MM.1S (cell line): ENCODE data around the gene GSS.

Experiments used
- DNase-seq: peaks from one replicate; pipeline ENCODE4 v3.0.0-alpha.2; 2015
- H2AFZ ChIP-seq: fragments of 300-600 bp; sonication (generic); 2 replicates; pipeline ENCODE4 v1.6.0; 2016; ENCODE audit warnings: antibody characterized with exemption, low read length
- H3F3A ChIP-seq: fragments of 300-600 bp; sonication (generic); 2 replicates; pipeline ENCODE4 v1.6.1; 2016; ENCODE audit warnings: mild to moderate bottlenecking, antibody characterized with exemption, low read length, moderate library complexity, mixed read lengths; ENCODE audit not compliant: insufficient read depth
- H3K27ac ChIP-seq: fragments of 300-600 bp; sonication (generic); 2 replicates; pipeline ENCODE4 v1.5.1; 2016; ENCODE audit warnings: mild to moderate bottlenecking, low read length
- H3K27me3 ChIP-seq: fragments of 300-600 bp; sonication (generic); replicated peaks from 2 replicates; pipeline ENCODE4 v1.6.0; 2016; ENCODE audit warnings: low read length; ENCODE audit not compliant: insufficient read depth
- H3K36me3 ChIP-seq: fragments of 300-600 bp; sonication (generic); replicated peaks from 2 replicates; pipeline ENCODE4 v1.6.1; 2016; ENCODE audit warnings: mild to moderate bottlenecking, low read length, mixed read lengths; ENCODE audit not compliant: insufficient read depth
- H3K4me1 ChIP-seq: fragments of 300-600 bp; sonication (generic); 2 replicates; pipeline ENCODE4 v1.6.1; 2016; ENCODE audit warnings: low read length, mixed read lengths
- H3K4me2 ChIP-seq: fragments of 300-600 bp; sonication (generic); 2 replicates; pipeline ENCODE4 v1.6.0; 2016; ENCODE audit warnings: low read depth, low read length
- H3K4me3 ChIP-seq: fragments of 300-600 bp; sonication (generic); 2 replicates; pipeline ENCODE4 v1.5.1; 2016; ENCODE audit warnings: low read length, mixed read lengths
- H3K79me2 ChIP-seq: fragments of 300-600 bp; sonication (generic); 2 replicates; pipeline ENCODE4 v1.6.1; 2016; ENCODE audit warnings: mixed run types, low read length, mixed read lengths
- H3K9ac ChIP-seq: fragments of 300-600 bp; sonication (generic); 2 replicates; pipeline ENCODE4 v1.6.1; 2016; ENCODE audit warnings: low read length, mixed read lengths
- H3K9me2 ChIP-seq: fragments of 300-600 bp; sonication (generic); replicated peaks from 2 replicates; pipeline ENCODE4 v1.6.1; 2016; ENCODE audit warnings: mild to moderate bottlenecking, low read length, mixed read lengths; ENCODE audit not compliant: insufficient read depth
- H3K9me3 ChIP-seq: fragments of 300-600 bp; sonication (generic); replicated peaks from 2 replicates; pipeline ENCODE4 v1.6.1; 2016; ENCODE audit warnings: mild to moderate bottlenecking, low read length, mixed read lengths; ENCODE audit not compliant: insufficient read depth
- H4K20me1 ChIP-seq: fragments of 300-600 bp; sonication (generic); 2 replicates; pipeline ENCODE4 v1.6.1; 2016; ENCODE audit warnings: mild to moderate bottlenecking, low read length, moderate library complexity, mixed read lengths; ENCODE audit not compliant: insufficient read depth
- EZH2 ChIP-seq: fragments of 300-600 bp; sonication (generic); optimal IDR thresholded peaks from 2 replicates; pipeline ENCODE3; 2017; ENCODE audit warnings: low read depth, mild to moderate bottlenecking, antibody characterized with exemption, low read length, mixed read lengths
- EZH2phosphoT487 ChIP-seq: fragments of 300-600 bp; sonication (generic); IDR thresholded peaks from 2 replicates; pipeline ENCODE4 v1.6.1; 2018; ENCODE audit warnings: antibody characterized with exemption, low read length
- TF ChIP-seq, protein P1 (sequence below): fragments of 300-600 bp; sonication (generic); IDR thresholded peaks from 2 replicates; pipeline ENCODE4 v1.5.1; 2016; ENCODE audit warnings: antibody characterized with exemption, low read length, mixed read lengths

GSS gene

DNA sequence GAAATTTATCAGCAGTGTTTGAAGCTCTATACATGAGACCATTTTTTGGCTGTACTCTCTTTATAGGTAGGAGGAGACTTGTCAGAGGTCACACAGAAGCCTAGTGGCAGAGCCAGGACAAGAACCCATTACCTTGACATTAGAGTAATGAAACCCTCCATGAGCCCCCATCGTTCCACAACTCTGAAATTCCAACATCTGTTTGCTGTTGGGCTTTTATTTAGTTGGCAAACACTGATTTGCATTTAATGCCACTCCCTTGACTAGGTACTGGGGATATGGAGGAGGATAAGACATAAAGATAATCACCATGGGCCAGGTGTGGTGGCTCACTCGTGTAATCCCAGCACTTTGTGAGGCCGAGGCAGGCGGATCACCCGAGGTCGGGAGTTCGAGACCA lies 1.6 kb downstream of the GSS start:
- DNase-seq: no peak
- TF ChIP-seq EZH2 (no peak), EZH2phosphoT487 (no peak)
- TF ChIP-seq, protein P1, sequence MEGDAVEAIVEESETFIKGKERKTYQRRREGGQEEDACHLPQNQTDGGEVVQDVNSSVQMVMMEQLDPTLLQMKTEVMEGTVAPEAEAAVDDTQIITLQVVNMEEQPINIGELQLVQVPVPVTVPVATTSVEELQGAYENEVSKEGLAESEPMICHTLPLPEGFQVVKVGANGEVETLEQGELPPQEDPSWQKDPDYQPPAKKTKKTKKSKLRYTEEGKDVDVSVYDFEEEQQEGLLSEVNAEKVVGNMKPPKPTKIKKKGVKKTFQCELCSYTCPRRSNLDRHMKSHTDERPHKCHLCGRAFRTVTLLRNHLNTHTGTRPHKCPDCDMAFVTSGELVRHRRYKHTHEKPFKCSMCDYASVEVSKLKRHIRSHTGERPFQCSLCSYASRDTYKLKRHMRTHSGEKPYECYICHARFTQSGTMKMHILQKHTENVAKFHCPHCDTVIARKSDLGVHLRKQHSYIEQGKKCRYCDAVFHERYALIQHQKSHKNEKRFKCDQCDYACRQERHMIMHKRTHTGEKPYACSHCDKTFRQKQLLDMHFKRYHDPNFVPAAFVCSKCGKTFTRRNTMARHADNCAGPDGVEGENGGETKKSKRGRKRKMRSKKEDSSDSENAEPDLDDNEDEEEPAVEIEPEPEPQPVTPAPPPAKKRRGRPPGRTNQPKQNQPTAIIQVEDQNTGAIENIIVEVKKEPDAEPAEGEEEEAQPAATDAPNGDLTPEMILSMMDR: no peak

DNA sequence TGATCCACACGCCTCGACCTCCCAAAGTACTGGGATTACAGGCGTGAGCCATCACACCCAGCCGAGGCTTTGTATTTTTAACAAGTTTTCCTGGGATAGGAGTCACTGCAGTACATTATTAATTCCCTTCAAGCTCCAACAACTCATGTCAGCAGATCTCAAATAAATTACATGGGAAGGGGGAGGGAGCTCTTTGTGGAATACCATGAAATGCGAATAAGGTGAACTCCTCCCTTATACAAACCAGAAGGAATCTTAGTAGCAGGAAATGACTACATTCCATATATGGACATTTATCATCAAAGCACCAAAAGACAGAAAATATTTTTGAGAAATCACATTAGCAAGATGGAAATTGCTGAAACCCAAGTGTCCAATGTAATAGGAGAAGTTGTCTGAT lies 2.9 kb downstream of the GSS start:
- no peak overlapping the region for H3K27ac ChIP-seq
- no peak overlapping the region for H2AFZ ChIP-seq
- no peak overlapping the region for H3K4me2 ChIP-seq
- H4K20me1 ChIP-seq: no peaks in the 10 kb centered on the region
- H3K79me2 ChIP-seq: no peaks in the 10 kb centered on the region
- no peaks in the 10 kb centered on the region for H3K9me3 ChIP-seq
- H3K27me3 ChIP-seq: no peaks in the 10 kb centered on the region
- H3K4me1 ChIP-seq: peaks cover 8% of the 10 kb centered on the region
- no peak overlapping the region for H3K4me3 ChIP-seq
- H3K36me3 ChIP-seq: no peaks in the 10 kb centered on the region
- TF ChIP-seq EZH2phosphoT487 (no peak), EZH2 (no peak)
- TF ChIP-seq, protein P1: no peak
- H3K9ac ChIP-seq: no peak overlapping the region
- no peaks in the 10 kb centered on the region for H3K9me2 ChIP-seq
- no peaks in the 10 kb centered on the region; the same call in 1 of the 2 replicates for H3F3A ChIP-seq
- no peak for DNase-seq

More for the DNA sequence above, 1.6 kb downstream of the GSS start:
- H3K9me3 ChIP-seq: no peaks in the 10 kb centered on the region
- no peak overlapping the region for H3K27ac ChIP-seq
- no peaks in the 10 kb centered on the region for H3K79me2 ChIP-seq
- peaks cover 8% of the 10 kb centered on the region for H3K4me1 ChIP-seq
- no peaks in the 10 kb centered on the region for H4K20me1 ChIP-seq
- no peaks in the 10 kb centered on the region; the same call in 1 of the 2 replicates for H3F3A ChIP-seq
- H3K4me3 ChIP-seq: no peak overlapping the region
- H2AFZ ChIP-seq: no peak overlapping the region
- H3K9ac ChIP-seq: no peak overlapping the region
- no peaks in the 10 kb centered on the region for H3K27me3 ChIP-seq
- no peak overlapping the region for H3K4me2 ChIP-seq
- no peaks in the 10 kb centered on the region for H3K9me2 ChIP-seq
- H3K36me3 ChIP-seq: no peaks in the 10 kb centered on the region

DNA sequence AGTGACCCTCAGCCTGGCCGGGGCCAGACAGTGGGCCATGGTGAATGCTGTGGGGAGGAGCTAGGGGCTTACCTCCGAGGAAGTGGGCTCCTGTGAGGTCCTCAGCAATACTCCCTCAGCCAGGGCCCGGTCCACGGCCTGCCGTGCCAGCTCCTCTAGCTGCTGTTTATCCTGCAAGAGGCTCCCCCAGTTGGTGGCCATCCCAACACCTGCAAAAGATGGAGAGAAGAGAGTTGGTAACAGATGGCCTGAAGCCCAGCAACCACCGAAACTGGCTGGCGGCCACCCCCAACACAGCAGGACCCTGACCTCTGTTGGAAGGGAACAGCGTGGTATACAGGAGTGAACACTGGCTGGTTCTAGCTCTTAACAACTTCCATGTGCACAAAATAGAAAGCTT lies 4.0 kb downstream of the GSS start:
- Histone ChIP-seq H3K27ac (peak overlapping the region; percentile 25; the same call in 1 of the 2 replicates), H3K4me1 (peaks cover 8% of the 10 kb centered on the region), H3K9me2 (no peaks in the 10 kb centered on the region), H4K20me1 (no peaks in the 10 kb centered on the region), H3K79me2 (no peaks in the 10 kb centered on the region), H3K4me2 (peak overlapping the region; percentile 13; the same call in 1 of the 2 replicates), H3K4me3 (no peak overlapping the region), H3F3A (no peaks in the 10 kb centered on the region; the same call in 1 of the 2 replicates), H2AFZ (no peak overlapping the region; the same call in 1 of the 2 replicates), H3K36me3 (no peaks in the 10 kb centered on the region), H3K27me3 (no peaks in the 10 kb centered on the region), H3K9ac (no peak overlapping the region), H3K9me3 (no peaks in the 10 kb centered on the region)
- TF ChIP-seq EZH2phosphoT487 (no peak), EZH2 (no peak)
- TF ChIP-seq, protein P1: no peak
- no peak for DNase-seq
